Epidermal melanocyte (primary cell): ENCODE results near the gene ACAN.

Source experiments
- DNase-seq: peaks from one replicate; pipeline ENCODE4 v3.0.0; 2011; ENCODE audit warnings: low spot score; ENCODE audit not compliant: insufficient read length

The ACAN gene

GRCh38 chr15:88842156-88842555, 38.9 kb downstream of the ACAN start:
- DNase-seq = no peak

- DNase-seq = no peak
Measured at GRCh38 chr15:88843334-88843733, 40.1 kb downstream of the ACAN start.

- DNase-seq = no peak
Measured at GRCh38 chr15:88844749-88845386, 41.6 kb downstream of the ACAN start.

- no peak for DNase-seq
Measured at GRCh38 chr15:88845616-88846015, 42.4 kb downstream of the ACAN start.

GRCh38 chr15:88847144-88847543, 43.9 kb downstream of the ACAN start:
- DNase-seq = no peak

GRCh38 chr15:88848203-88848602, 45.0 kb downstream of the ACAN start:
- DNase-seq = no peak

- DNase-seq = no peak
Measured at GRCh38 chr15:88849376-88850072, 46.3 kb downstream of the ACAN start.

- no peak for DNase-seq
Measured at GRCh38 chr15:88852476-88852875, 49.2 kb downstream of the ACAN start.

GRCh38 chr15:88858934-88859333, 55.7 kb downstream of the ACAN start:
- no peak for DNase-seq

GRCh38 chr15:88859550-88859949, 56.3 kb downstream of the ACAN start:
- DNase-seq = no peak

- no peak for DNase-seq
Measured at GRCh38 chr15:88860212-88860611, 57.0 kb downstream of the ACAN start.

- DNase-seq = no peak
Measured at GRCh38 chr15:88863412-88863811, 60.2 kb downstream of the ACAN start.

- DNase-seq = no peak
Measured at GRCh38 chr15:88864861-88865497, 61.7 kb downstream of the ACAN start.

GRCh38 chr15:88865498-88866099, 62.4 kb downstream of the ACAN start:
- no peak for DNase-seq

GRCh38 chr15:88866295-88866881, 63.2 kb downstream of the ACAN start:
- DNase-seq = no peak

GRCh38 chr15:88871313-88871712, 68.1 kb downstream of the ACAN start:
- no peak for DNase-seq

- DNase-seq = no peak
Measured at GRCh38 chr15:88872106-88872505, 68.9 kb downstream of the ACAN start.

GRCh38 chr15:88872706-88873105, 69.5 kb downstream of the ACAN start:
- no peak for DNase-seq

- DNase-seq = no peak
Measured at GRCh38 chr15:88873786-88874185, 70.5 kb downstream of the ACAN start.

GRCh38 chr15:88874275-88874674, 71.0 kb downstream of the ACAN start:
- no peak for DNase-seq

- no peak for DNase-seq
Measured at GRCh38 chr15:88874684-88875083, 71.4 kb downstream of the ACAN start.

- no peak for DNase-seq
Measured at GRCh38 chr15:88876573-88876972, 73.3 kb downstream of the ACAN start.
